Activated T-helper 9 cell treated with anti-CD3 and anti-CD28 coated beads, Interleukin-2, amount 50 U/mL, for 16 hours (primary cell): ENCODE measurements around the gene SPON2.
"Not testable (repeated sequence)": the region's sequence is repeated elsewhere in the genome, so short reads cannot be mapped to it uniquely, and the experiment has no call there.

ENCODE experiments used
- DNase-seq: peaks from one replicate; pipeline ENCODE4 v3.0.0-alpha.2; 2020; ENCODE audit warnings: low read depth

Gene SPON2

DNA sequence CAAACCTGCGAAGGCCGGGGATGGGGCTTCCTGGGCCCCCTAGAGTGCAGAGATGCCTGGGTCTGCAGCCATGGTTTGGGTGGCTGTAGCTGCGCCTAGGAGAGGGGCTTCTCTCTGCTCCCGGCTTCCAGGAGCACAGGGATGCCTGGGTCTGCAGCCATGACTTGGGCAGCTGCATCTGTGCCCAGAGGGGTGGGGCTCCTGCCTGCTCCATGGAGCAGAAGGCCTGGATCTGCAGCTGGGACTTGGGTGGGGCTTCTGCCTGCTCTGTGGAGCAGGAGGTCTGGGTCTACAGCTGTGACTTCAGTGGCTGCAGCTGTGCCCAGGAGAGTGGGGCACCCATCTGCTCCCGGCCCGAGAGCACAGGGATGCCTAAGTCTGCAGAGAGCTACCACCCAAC, 20.8 kb downstream of the SPON2 start:
- no peak for DNase-seq

GRCh38 chr4:1150875-1151274, 21.5 kb downstream of the SPON2 start:
- no peak for DNase-seq

- no peak for DNase-seq
These were observed 32.5 kb downstream of the SPON2 start for GRCh38 chr4:1139860-1140259.

DNA sequence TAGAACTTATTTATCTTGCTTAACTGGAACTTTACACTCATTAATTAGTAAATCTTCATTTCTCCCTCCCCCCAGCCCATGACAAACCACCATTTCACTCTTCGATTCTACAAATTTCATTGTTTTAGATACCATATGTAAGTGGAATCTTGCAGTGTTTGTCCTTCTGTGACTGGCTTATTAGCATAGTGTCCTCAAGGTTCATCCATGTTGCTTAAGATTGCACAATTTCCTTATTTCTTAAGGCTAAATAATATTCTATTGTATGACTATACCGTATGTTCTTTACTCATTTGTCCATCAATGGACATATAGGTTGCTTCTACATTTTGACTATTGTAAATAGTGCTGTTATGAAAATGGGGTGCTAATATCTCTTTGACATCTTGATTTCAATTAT, 34.5 kb downstream of the SPON2 start:
- no peak for DNase-seq

DNA sequence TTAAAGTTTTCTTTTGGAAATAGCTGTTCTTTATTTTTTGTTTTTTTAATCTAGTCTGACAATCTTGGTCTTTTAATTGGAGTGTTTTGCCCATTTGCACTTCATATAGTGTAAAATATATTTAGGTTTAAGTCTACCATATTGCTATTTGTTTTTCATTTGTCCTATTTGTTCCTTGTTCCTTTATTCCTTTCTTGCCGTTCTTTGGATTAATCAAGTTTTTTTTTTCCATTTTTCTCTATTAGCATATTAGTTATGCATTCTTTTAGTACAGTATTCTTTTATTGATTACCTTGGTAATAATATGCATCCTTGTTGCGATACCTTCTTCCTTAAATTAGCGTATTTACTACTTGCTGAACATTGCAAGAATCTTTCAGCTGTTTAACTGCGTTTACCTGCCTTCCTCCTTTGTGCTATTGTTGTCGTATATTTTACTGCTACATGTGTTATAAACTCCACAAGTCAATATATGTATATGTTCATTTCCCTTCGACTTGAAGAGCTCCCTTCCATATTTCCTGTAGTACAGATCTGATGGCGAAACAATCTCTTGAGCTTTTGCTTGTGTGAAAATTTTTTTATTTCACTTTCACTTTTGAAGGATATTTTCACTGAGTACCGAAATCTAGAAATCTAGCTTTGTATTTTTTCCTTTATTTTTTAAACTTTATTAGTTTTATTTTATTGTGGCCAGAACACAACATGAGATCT, 35.2 kb downstream of the SPON2 start:
- DNase-seq = no peak

DNA sequence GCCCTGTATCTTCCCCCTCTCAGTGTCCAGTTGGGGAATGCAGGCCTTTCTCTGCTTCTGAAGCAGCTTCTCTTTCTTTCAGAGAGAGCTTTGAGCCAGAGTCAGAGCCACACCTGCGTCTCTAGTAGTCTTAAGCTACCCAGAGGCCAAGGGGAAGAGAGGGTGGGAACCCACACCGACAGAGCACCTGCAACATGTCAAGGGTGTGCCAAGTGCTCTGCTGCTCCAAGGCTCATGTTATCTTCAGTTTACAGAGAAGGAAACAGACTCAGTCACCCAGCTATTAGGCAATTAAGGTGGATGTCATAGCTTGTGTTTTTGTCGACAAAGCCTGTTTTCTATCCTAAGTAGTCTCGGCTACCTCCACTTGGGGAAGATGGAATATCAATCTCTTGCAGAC, 36.3 kb downstream of the SPON2 start:
- no peak for DNase-seq

DNA sequence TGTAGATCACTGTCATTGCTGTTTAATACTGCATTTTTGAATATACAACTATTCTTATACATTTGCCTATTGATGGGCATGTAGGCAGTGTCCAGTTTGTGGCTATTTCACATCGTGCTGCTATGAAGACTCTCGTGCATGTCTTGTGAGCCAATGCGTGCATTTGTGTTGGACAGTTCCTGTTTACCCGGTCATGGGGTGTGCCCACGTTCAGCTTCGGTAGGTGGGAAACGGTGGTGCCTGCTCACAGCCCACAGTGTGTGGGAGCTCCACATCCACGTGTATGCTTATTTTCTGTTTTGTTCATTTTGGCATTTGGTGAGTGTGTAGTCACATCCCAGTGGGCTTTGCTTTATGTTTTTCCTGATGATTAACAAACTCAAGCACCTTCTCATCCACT, 39.4 kb downstream of the SPON2 start:
- no peak for DNase-seq

DNA sequence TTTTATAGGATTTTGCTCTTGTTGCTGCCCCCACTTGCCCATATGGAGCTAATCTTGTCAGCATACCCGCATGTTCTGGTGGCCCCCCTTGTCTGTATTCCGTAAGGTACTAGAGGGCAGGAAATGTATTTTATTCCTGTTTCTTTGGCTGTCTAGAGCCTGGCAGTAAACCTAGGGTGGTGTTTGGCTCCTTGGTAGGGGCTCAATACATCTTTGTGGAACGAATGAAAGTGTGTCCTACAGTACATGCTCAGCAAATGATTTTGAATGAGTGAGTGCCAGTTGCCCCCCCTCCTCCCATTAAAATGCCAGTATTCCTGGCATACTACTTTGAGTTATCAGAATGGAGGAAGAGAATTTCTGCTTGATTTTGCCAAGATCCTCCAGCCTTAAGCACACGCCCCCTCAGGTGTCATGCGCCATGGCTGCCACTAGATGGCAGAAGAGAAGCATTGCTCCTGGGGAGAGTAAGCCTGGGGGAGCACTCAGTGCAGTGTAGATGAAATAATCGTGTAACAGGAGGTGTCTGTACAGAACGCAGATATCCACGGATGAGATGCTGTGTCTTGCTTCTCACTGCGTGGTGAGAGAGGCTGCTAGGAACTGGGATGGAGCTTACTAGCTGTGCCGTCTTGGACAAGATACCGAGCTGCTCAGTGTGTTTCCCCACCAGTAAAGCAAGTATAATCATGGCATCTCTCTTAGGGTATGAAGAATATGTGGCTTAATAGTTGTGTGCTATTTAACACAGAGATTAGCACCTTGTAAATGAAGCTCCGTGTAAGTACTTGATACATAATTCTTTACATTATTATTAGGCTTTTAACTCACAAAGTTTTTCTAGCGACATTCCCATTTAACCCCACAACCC, 41.8 kb downstream of the SPON2 start:
- peak; percentile 55 for DNase-seq

DNA sequence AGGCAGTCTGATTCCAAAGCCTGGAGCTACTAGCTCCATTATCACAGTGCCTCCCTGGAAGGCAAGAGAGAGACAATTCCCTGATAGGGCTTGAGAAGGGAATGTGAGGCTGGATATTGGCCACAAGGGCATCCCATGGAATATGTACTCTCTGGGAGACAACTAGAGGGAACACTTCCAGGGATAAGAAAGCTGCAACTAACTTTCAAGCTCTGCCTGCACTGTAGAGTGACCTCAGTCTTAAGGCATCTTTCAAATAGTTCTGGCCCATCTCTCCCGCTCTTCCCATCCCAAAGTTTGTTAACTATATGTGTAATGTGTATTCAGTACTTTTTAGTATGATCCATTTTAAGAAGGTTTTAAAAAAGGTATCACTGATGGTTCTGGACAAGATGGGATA, 45.9 kb downstream of the SPON2 start:
- DNase-seq = no peak

DNA sequence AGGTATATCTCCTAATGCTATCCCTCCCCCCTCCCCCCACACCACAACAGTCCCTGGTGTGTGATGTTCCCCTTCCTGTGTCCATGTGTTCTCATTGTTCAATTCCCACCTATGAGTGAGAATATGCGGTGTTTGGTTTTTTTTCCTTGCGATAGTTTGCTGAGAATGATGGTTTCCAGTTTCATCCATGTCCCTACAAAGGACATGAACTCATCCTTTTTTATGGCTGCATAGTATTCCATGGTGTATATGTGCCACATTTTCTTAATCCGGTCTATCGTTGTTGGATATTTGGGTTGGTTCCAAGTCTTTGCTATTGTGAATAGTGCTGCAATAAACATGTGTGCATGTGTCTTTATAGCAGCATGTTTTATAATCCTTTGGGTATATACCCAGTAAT, 46.9 kb downstream of the SPON2 start:
- not testable (repeated sequence) for DNase-seq

- DNase-seq = no peak
These were observed 47.6 kb downstream of the SPON2 start for GRCh38 chr4:1124818-1125217.

GRCh38 chr4:1122505-1122904, 49.9 kb downstream of the SPON2 start:
- no peak for DNase-seq
